ENCODE data around the gene ARHGEF7. TPM values are rescaled to one million over a fixed set of nuclear protein-coding genes. Genes with fewer than 3 reads are reported as not detected.

The ARHGEF7 gene
- total RNA-seq, 1 donor from 2014 or later: 69.3 TPM

DNA sequence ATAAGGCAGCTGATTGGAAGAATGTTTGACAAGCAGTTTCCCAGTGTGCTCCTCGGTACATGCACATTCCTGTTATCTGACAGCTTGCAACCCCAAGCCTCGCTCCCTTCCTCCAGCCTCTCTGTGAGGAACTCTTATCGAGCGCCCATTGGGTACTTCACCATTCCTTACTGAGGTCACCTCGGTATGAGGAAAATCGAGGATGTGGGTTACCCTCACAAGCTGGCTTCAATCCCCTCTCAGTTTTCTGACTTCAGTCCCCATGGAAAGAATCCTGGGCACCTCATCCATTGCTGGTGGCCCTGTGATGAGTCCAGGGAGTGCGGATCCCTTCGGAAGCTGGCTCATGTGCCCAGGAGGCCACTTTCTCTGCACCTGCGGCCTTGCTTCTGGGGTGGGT is 222.6 kb downstream of the ARHGEF7 start:
- intact Hi-C loops (cut with micrococcal nuclease): no loop called here

DNA sequence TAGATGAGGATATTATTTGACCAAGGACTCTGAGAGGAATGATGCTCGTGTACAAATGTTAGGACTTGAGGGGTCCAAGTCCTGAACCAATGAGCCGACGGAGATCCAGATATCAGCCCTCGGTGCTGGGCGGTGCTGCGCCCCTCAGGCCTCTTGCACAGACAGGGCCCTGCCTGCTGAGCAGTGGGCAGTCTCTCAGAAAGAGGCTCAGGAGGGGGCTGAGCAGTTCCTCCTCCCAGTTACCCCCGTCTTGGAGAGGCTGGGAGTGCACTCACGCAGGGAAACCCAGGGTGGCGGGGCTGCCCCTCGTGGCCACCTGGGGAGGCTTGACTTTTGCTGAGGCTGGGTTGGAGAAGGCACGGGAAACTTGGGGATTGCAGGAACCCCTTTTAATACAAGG is 223.7 kb downstream of the ARHGEF7 start:
- intact Hi-C loops (cut with micrococcal nuclease): no loop called here

DNA sequence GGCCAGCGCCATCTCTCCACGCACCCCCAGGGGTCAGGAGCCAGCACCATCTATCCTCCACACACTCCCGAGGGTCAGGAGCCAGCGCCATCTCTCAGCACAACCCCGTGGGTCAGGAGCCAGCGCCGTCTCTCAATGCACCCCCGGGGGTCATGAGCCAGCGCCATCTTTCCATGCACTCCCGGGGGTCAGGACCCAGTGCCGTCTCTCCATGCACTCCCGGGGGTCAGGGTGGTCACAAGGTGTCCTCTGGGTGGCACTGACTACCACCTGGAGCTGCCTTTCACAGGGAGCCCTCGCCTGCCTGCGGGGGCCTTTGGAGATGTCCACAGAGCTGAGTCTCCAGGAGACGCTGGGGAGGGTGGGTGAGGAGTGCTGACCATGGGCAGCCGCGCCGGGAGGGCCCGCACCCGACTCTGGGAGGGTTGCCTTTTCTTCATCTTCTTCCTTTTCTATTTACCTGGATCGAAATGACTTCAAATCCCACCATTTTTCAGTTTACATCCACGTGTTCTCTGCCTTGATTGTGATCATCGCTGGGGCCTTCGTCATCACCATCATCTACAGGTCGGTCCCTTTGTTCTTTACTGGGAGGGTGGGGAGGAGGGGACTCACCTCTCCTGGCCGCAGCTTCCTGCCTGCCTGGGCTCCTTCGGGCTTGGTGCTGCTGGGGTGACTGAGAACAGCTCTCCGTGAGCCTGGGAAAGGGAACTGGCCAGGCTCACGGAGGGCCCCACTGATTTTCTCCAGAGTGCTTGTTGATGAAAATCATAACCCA is 224.4 kb downstream of the ARHGEF7 start:
- intact Hi-C loops (cut with micrococcal nuclease): no loop called here

DNA sequence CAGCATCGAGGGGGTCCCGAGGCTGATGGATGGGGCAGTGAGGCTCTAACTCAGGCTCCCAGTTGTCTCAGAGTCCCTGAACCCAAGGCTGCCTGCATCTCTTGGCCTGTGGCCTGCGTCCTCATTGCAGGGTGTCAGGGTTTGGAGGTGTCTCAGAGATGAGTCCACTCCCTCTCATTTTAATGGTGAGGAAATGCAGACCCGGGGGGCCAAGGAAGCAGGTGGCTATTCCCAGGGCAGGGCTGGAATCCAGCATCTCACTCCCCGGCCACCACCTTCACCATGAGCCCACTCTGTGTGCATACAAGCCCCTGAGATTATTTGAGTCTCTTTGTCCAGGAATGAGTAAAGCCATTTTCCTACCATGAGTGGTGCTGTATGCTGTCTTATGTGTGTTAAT is 226.8 kb downstream of the ARHGEF7 start:
- intact Hi-C loops (cut with micrococcal nuclease): no loop called here

DNA sequence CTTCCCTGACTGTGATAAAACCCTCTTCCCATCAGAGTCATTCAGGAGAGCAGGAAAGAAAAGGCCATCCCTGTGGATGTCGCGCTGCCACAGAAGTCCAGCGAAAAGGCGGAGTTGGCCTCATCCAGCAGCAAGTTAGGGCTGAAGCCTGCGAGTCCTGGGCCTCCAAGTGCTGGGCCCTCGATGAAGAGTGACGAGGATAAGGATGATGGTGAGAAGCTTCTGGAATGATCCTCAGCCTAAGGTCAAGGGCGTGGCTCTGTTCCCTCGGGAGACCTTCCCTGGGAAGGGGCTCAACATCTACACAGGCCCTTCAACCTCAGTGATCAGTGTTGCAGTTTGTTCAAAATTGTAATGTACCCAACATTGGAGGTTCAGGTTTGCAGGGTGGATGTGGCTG is 227.6 kb downstream of the ARHGEF7 start:
- intact Hi-C loops (cut with micrococcal nuclease): no loop called here

DNA sequence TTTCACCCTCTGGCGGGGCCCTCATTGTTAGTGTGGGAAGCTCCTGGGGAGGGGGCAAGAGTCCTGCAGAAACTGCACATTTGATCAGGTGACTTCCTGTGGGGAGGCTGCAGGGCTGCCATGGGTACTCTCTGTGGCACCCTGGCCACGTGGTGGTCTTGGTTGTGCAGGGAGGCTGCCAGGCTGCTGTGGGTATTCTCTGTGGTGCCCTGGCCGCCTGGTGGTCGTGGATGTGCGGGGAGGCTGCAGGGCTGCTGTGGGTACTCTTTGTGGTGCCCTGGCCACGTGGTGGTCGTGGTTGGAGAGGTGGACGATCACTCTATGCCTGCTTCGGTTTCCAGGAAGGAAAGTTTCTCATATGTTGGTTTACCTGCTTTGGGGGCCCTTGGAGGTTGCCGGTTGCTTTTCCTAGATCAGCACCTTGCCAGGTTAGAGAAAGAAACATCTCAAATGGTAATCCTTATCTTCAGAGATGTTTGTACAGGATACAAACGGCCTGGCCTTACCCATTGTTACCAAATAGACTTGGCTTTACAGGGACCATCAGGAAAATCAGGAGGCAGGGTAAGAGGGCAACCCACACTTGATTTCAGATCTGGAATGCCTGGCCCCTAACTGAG is 228.2 kb downstream of the ARHGEF7 start:
- intact Hi-C loops (cut with micrococcal nuclease): no loop called here

DNA sequence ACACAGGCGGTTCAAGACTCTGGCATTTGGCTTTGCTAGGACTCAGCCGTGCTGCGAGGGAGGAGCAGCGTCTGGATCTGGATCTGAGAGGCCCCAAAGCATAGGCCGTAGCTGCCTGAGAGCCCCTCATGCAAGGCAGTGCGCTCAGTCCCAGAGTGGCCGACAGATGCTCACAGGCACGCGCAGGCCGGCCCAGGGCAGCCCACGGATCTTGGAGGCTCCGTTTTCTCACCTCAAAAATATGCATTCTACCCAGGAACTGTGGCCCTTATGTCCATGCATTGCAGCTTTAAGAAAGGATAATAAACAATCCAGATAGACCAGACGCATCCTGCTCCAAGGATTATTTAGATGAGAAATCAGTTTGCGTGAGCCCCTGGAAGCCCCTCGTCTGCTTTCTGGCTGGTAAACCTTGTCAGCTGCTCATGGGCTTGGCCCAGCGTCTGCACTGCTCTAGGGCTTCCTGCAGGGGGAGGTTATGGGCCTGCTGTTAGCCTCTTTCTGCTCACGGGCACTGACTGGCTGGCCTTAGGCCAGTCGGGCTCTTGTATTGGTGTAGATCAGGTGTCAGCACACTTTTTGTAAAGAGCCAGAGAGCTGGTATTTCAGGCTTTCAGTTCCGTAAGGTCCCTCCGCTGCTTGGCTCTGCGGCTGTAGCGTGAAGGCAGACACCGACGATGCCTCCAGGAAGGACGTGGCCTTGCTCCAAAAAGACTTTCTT is 229.5 kb downstream of the ARHGEF7 start:
- intact Hi-C loops (cut with micrococcal nuclease): no loop called here

DNA sequence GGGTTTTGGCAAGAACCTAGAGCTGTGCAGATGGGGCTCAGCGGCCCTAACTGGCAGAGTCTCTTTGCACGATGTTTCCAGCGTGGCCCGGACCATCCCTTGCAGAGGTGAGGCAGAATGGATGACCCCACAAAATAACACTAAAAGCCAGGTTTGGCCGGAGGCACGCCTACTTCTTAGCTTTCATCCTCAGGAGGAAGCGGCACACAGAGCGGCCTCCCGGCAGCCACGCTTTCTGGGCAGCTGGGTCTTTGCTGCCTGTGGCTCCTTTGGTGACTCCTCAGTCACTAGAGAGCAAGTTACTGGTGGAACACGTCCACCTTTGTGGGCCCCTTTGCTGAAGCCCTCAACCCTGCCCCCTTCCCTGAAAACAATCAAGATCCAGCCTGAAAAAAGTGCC is 230.6 kb downstream of the ARHGEF7 start:
- intact Hi-C loops (cut with micrococcal nuclease): no loop called here

DNA sequence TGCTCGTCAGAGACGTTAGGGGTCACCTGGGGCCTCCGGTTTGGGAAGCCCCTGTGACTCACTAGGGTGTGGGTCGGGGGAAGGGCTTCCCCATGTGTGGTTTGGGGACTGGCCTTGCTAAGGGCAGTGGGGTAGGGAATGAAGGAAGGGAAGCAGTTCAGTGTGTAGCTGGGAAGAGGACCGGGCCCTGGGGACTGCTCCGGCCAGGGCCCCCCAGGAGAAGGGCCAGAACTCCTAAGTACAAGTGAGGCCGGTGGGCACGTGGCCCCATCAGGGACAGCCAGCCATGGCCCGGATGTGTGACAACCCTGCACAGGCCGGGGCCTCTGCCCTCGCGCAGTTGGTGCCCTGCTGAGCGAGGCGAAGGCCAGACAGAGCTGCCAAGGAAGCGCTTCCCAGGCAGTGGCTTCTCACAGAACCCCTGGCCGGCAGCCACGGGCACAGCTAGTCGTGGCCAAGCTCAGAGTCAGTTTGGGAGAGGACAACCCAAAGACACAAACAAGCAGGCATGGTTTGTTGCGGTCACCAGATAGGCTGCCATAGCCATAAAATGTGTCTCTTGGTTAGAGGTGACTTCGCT is 231.1 kb downstream of the ARHGEF7 start:
- intact Hi-C loops (cut with micrococcal nuclease): no loop called here

DNA sequence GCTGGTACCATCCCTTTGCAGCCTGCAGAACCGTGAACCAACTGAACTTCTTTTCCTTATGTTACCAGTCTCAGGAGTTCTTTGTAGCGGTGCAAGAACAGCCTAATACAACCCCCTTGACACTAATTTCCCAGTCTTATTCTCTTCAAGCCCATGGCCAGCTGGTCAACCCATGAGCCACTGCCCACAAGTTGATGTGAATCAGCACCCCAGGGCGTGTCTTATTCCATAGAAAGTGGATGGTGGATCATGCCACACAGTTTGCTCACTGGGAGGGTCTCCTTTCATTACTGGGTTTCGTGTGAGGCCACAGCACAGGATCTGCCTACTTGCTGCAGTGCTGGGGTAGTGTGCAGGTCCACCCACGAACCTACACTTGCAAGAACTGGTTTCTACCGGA is 232.3 kb downstream of the ARHGEF7 start:
- intact Hi-C loops (cut with micrococcal nuclease): no loop called here

DNA sequence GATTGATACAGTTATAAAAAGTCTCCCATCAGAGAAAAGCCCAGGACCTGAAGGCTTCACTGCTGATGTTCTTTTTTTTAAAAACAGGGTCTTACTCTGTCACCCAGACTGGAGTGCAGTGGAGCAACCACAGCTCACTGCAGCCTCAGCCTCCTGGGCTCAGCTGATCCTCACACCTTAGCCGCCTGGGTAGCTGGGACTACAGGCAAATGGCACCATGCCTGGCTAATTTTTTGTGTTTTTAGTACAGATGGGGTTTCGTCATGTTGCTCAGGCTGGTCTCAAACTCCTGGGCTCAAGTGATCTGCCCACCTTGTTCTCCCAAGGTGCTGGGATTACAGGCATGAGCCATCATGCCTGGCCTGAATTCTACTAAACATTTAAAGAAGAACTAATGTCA is 238.4 kb downstream of the ARHGEF7 start:
- intact Hi-C loops (cut with micrococcal nuclease): no loop called here

DNA sequence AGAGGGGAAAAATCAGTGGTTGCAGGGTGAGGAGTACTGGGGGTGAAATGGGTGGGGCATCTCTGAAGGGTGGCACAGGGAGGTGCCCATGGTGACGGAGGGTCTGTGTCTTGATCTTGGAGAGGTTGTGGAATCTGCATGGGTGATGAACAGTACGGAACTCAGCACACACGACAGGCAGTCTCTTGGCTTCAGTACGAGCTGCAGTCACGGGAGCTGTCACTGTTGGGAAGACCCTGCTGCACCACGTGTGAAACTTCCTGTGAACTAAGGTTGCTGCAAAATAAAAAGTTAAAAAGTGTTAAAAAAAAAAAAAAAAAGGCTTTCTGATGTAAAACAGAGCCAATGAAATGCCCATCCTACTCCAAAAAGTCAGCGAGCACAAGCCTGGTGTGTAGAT is 239.7 kb downstream of the ARHGEF7 start:
- intact Hi-C loops (cut with micrococcal nuclease): no loop called here

Other genes with a start within 250 kb of the ARHGEF7 start
- 151 and 156 TPM in 2 replicates for gene ANKRD10, start 200.2 kb upstream of the ARHGEF7 start, total RNA-seq
- 0.68 and 0.81 TPM in 2 replicates for gene TEX29, start 205.3 kb downstream of the ARHGEF7 start, total RNA-seq